Endodermal cell (in vitro differentiated cells): ENCODE results near the gene ANP32B. TPM values are rescaled to one million over a fixed set of nuclear protein-coding genes. Genes with fewer than 3 reads are reported as not detected.
"Not testable (repeated sequence)": the region's sequence is repeated elsewhere in the genome, so short reads cannot be mapped to it uniquely, and the experiment has no call there.

Source experiments
- DNase-seq: peaks from one replicate; pipeline ENCODE4 v3.0.0-alpha.2; 2017
- H3K27ac ChIP-seq: 2 replicates; pipeline ENCODE4 v1.5.1; 2013; ENCODE audit warnings: mild to moderate bottlenecking, low read depth, low read length, moderate library complexity
- H3K27me3 ChIP-seq: 2 replicates; pipeline ENCODE4 v1.6.1; 2013; ENCODE audit warnings: mild to moderate bottlenecking, low read length, moderate library complexity; ENCODE audit not compliant: insufficient read depth, control insufficient read depth, poor library complexity, severe bottlenecking
- H3K36me3 ChIP-seq: 2 replicates; pipeline ENCODE4 v1.7.0; 2013; ENCODE audit warnings: mild to moderate bottlenecking, low read length, moderate library complexity; ENCODE audit not compliant: control insufficient read depth, insufficient read depth
- H3K4me1 ChIP-seq: one replicate; pipeline ENCODE4 v1.7.0; 2013; ENCODE audit warnings: low read length; ENCODE audit not compliant: control insufficient read depth, insufficient read depth
- H3K4me3 ChIP-seq: 2 replicates; pipeline ENCODE4 v1.5.1; 2013; ENCODE audit warnings: mild to moderate bottlenecking, low read length, moderate library complexity
- H3K9ac ChIP-seq: 2 replicates; pipeline ENCODE4 v1.6.1; 2013; ENCODE audit warnings: mild to moderate bottlenecking, low read length, moderate library complexity; ENCODE audit not compliant: poor library complexity, severe bottlenecking; ENCODE audit errors: extremely low read depth
- H3K9me3 ChIP-seq: 2 replicates; pipeline ENCODE4 v1.6.1; 2013; ENCODE audit warnings: mild to moderate bottlenecking, low read length, moderate library complexity; ENCODE audit not compliant: control insufficient read depth
- H3K27ac Mint-ChIP-seq: 2 replicates; pipeline ENCODE4 v1.8.0; 2020; ENCODE audit warnings: mixed read lengths
- H3K27me3 Mint-ChIP-seq: 2 replicates; pipeline ENCODE4 v1.8.0; 2021; ENCODE audit warnings: mild to moderate bottlenecking, mixed read lengths; ENCODE audit not compliant: insufficient read depth
- H3K36me3 Mint-ChIP-seq: 2 replicates; pipeline ENCODE4 v1.8.0; 2020; ENCODE audit warnings: low read depth, mixed read lengths
- H3K4me1 Mint-ChIP-seq: 2 replicates; pipeline ENCODE4 v1.8.0; 2020; ENCODE audit warnings: mixed read lengths
- H3K4me3 Mint-ChIP-seq: 2 replicates; pipeline ENCODE4 v1.8.0; 2020; ENCODE audit warnings: mild to moderate bottlenecking, moderate library complexity, mixed read lengths
- H3K9me3 Mint-ChIP-seq: 2 replicates; pipeline ENCODE4 v1.8.0; 2020; ENCODE audit warnings: mild to moderate bottlenecking, mixed read lengths
- WGBS, 2 experiments: methylation state at CpG; one replicate each; pipeline versions ENCODE4 v1.1.5 to v1.1.7; 2013; ENCODE audit warnings: missing lambda C conversion rate in 2 of 2, mixed read lengths in 1 of 2; ENCODE audit not compliant: insufficient coverage in 1 of 2, insufficient read length in 1 of 2; 5-methylcytosine and 5-hydroxymethylcytosine counted together
- total RNA-seq, 2 donors: library from RNA; stranded (reverse); fragmentation: NEBNext Ultra II Directional in 1 of 2; extraction: Animal tissue kit (Norgen Biotek cat#: 25700) in 1 of 2; gene quantifications; 2 replicates in 1 of 2; 3 replicates in 1 of 2; pipeline ENCODE4 v1.2.1, GENCODE V29; 2021
- TF ChIP-seq, protein P1 (sequence below): fragments of 200-600 bp; sonication (generic); conservative IDR thresholded peaks from 2 replicates; pipeline ENCODE4 v1.5.0; 2021; ENCODE audit warnings: antibody characterized with exemption, mild to moderate bottlenecking

ANP32B gene
- total RNA-seq, 2 donors from 2014 or later, result 155 to 191 TPM

DNA sequence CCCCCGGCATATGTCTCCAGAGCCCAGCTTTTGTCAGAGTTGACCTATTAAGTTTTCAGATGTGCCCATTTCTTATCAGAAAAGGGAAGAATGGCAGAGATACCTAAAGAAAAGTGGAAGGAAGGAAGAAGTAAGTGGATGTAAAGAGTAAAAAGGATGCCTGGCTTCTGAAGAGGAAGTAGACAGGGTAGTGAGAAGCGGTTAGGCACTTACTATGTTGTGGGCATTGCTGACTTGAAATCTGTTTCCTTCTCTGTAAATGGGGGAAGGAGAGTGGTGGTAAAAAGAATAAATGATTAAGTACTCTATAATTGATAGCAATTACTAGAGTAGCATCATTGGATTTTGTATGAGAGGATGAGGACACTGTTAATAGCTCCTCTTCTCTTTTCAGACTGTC is 9.9 kb downstream of the ANP32B start:
- Mint-ChIP-seq H3K4me3 (no peak overlapping the region), H3K27ac (no peak overlapping the region), H3K9me3 (no peaks in the 10 kb centered on the region), H3K4me1 (peaks cover 13% of the 10 kb centered on the region), H3K27me3 (no peaks in the 10 kb centered on the region), H3K36me3 (peaks cover 25% of the 10 kb centered on the region)
- TF ChIP-seq, protein P1, sequence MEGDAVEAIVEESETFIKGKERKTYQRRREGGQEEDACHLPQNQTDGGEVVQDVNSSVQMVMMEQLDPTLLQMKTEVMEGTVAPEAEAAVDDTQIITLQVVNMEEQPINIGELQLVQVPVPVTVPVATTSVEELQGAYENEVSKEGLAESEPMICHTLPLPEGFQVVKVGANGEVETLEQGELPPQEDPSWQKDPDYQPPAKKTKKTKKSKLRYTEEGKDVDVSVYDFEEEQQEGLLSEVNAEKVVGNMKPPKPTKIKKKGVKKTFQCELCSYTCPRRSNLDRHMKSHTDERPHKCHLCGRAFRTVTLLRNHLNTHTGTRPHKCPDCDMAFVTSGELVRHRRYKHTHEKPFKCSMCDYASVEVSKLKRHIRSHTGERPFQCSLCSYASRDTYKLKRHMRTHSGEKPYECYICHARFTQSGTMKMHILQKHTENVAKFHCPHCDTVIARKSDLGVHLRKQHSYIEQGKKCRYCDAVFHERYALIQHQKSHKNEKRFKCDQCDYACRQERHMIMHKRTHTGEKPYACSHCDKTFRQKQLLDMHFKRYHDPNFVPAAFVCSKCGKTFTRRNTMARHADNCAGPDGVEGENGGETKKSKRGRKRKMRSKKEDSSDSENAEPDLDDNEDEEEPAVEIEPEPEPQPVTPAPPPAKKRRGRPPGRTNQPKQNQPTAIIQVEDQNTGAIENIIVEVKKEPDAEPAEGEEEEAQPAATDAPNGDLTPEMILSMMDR, result no peak
- Histone ChIP-seq H3K4me1 (no peaks in the 10 kb centered on the region), H3K9ac (no peak overlapping the region), H3K4me3 (no peak overlapping the region), H3K36me3 (peaks cover 54% of the 10 kb centered on the region), H3K9me3 (no peaks in the 10 kb centered on the region), H3K27ac (no peak overlapping the region), H3K27me3 (no peaks in the 10 kb centered on the region)
- WGBS, 2 experiments, result 91 to 95% methylated on average over 2 of the region's 2 CpGs
- no peak for DNase-seq

DNA sequence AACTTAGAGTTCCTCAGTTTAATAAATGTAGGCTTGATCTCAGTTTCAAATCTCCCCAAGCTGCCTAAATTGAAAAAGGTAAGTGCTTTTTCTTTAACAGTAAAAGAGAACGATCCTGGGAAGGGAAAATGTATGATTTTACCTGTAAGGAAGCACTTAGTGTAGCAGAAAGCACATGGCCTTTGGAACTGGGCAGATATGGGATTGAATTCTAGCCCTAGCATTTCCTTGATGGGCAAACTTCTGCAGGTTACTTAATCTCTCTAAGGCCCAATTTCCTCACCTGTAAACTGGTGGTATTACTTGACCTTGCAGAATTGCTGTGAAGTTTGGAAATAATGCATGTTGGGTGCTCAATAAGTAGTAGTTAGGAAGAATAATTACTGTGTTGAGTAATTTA is 11.6 kb downstream of the ANP32B start:
- peaks cover 69% of the 10 kb centered on the region for H3K36me3 ChIP-seq
- no peaks in the 10 kb centered on the region for H3K4me1 ChIP-seq
- no peak overlapping the region for H3K27ac Mint-ChIP-seq
- DNase-seq, result no peak
- 91 to 92% methylated on average over 1 of the region's 1 CpG for WGBS, 2 experiments
- H3K36me3 Mint-ChIP-seq, result peaks cover 38% of the 10 kb centered on the region
- H3K4me3 ChIP-seq, result no peak overlapping the region
- H3K4me1 Mint-ChIP-seq, result peaks cover 8% of the 10 kb centered on the region
- no peak overlapping the region for H3K27ac ChIP-seq
- no peak overlapping the region for H3K4me3 Mint-ChIP-seq
- no peaks in the 10 kb centered on the region for H3K27me3 Mint-ChIP-seq
- TF ChIP-seq, protein P1, result no peak
- H3K27me3 ChIP-seq, result no peaks in the 10 kb centered on the region
- H3K9me3 Mint-ChIP-seq, result no peaks in the 10 kb centered on the region
- no peaks in the 10 kb centered on the region for H3K9me3 ChIP-seq
- no peak overlapping the region for H3K9ac ChIP-seq

DNA sequence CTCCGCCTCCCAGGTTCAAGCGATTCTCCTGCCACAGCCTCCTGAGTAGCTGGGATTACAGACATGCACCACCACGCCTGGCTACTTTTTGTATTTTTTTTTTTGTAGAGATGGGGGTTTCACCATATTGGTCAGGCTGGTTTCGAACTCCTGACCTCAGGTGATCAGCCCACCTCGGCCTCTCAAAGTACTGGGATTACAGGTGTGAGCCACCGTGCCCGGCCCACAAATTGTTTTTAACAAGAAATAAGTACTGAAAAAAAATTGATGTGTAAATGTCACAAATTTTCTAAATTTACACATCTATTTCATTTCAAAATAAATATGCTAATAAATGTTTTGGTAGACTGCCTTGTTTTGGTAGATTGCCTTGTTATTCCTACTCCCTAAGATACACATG is 13.5 kb downstream of the ANP32B start:
- not testable (repeated sequence) for H3K27ac Mint-ChIP-seq, H3K27me3 ChIP-seq, DNase-seq, H3K4me1 Mint-ChIP-seq, H3K27me3 Mint-ChIP-seq, H3K9ac ChIP-seq, H3K9me3 Mint-ChIP-seq, H3K4me3 ChIP-seq, H3K27ac ChIP-seq, H3K4me1 ChIP-seq, H3K4me3 Mint-ChIP-seq, H3K9me3 ChIP-seq
- peaks cover 53% of the 10 kb centered on the region for H3K36me3 Mint-ChIP-seq
- H3K36me3 ChIP-seq, result peaks cover 84% of the 10 kb centered on the region
- WGBS, 2 experiments, result 83 to 94% methylated on average over 1 to 7 of the region's 7 CpGs
